IPS-NIHi7 (cell line): ENCODE results near the gene KRTAP5-8.
"Not testable (repeated sequence)": the region's sequence is repeated elsewhere in the genome, so short reads cannot be mapped to it uniquely, and the experiment has no call there.

ENCODE experiments used
- DNase-seq: peaks from one replicate; pipeline ENCODE4 v3.0.0; 2012; ENCODE audit warnings: mixed read lengths; ENCODE audit errors: extremely low spot score

The KRTAP5-8 gene

GRCh38 chr11:71507102-71507501 lies 30.7 kb upstream of the KRTAP5-8 start:
- DNase-seq = no peak

- DNase-seq = no peak
Measured at GRCh38 chr11:71518506-71519471, 19.0 kb upstream of the KRTAP5-8 start.

- no peak for DNase-seq
Measured at GRCh38 chr11:71519546-71519945, 18.3 kb upstream of the KRTAP5-8 start.

GRCh38 chr11:71525188-71525937 lies 12.5 kb upstream of the KRTAP5-8 start:
- DNase-seq = no peak

- no peak for DNase-seq
Measured at GRCh38 chr11:71525938-71526495, 11.8 kb upstream of the KRTAP5-8 start.

- DNase-seq = not testable (repeated sequence)
Measured at GRCh38 chr11:71526796-71527575, 10.8 kb upstream of the KRTAP5-8 start, which contains the start of gene KRTAP5-7. TSS of gene KRTAP5-7 (plus strand) at chr11:71527267. CDS start at chr11:71527301, 34 bp downstream.

GRCh38 chr11:71527576-71528210 lies 10.1 kb upstream of the KRTAP5-8 start:
- no peak for DNase-seq

- DNase-seq = no peak
Measured at GRCh38 chr11:71530602-71531001, 7.2 kb upstream of the KRTAP5-8 start.

- DNase-seq = no peak
Measured at GRCh38 chr11:71532036-71532610, 5.7 kb upstream of the KRTAP5-8 start.

GRCh38 chr11:71534711-71535608 lies 2.9 kb upstream of the KRTAP5-8 start:
- not testable (repeated sequence) for DNase-seq

- DNase-seq = no peak
Measured at GRCh38 chr11:71535825-71536224, 2.0 kb upstream of the KRTAP5-8 start.

- no peak for DNase-seq
Measured at GRCh38 chr11:71537537-71537936, 288 bp upstream of the KRTAP5-8 start.

GRCh38 chr11:71538666-71538990 lies 803 bp downstream of the KRTAP5-8 start:
- DNase-seq = no peak

- no peak for DNase-seq
Measured at GRCh38 chr11:71539017-71539416, 1.2 kb downstream of the KRTAP5-8 start.

- DNase-seq = not testable (repeated sequence)
Measured at GRCh38 chr11:71539971-71540370, 2.1 kb downstream of the KRTAP5-8 start.

GRCh38 chr11:71540521-71541304 lies 2.9 kb downstream of the KRTAP5-8 start:
- DNase-seq = not testable (repeated sequence)

GRCh38 chr11:71542382-71542781 lies 4.6 kb downstream of the KRTAP5-8 start:
- DNase-seq = no peak

GRCh38 chr11:71542879-71543777 lies 5.3 kb downstream of the KRTAP5-8 start:
- no peak for DNase-seq
